Activated B cell treated with CpG ODN at 0.5 μM for 24 hours (primary cell): ENCODE data around the gene AMN. TPM values are rescaled to one million over a fixed set of nuclear protein-coding genes. Genes with fewer than 3 reads are reported as not detected.

Experiments
- ATAC-seq: fragments of 200-7000 bp; cut with Tn5 transposase; one replicate; pipeline ENCODE4 v1.10.0; 2021; ENCODE audit warnings: low read depth, mild to moderate bottlenecking, moderate library complexity
- CTCF ChIA-PET: fragments of 350-600 bp; sonication (Branson Sonifier 250); formaldehyde crosslinking; loops from one replicate; lab custom pipeline; 2021; ENCODE audit warnings: antibody characterized with exemption; lab: Charles Lee
- POLR2A ChIA-PET: fragments of 350-600 bp; sonication (Branson Sonifier 250); formaldehyde crosslinking; loops from one replicate; lab custom pipeline; 2021; ENCODE audit warnings: antibody characterized with exemption; lab: Charles Lee
- DNase-seq: peaks from one replicate; pipeline ENCODE4 v3.0.0; 2022
- H3K27ac Mint-ChIP-seq: one replicate; pipeline ENCODE4 v1.8.0; 2020; ENCODE audit warnings: mixed read lengths
- H3K27me3 Mint-ChIP-seq: one replicate; pipeline ENCODE4 v1.8.0; 2021; ENCODE audit warnings: mixed read lengths
- H3K36me3 Mint-ChIP-seq: one replicate; pipeline ENCODE4 v1.8.0; 2021; ENCODE audit warnings: low read depth, mixed read lengths
- H3K4me1 Mint-ChIP-seq: one replicate; pipeline ENCODE4 v1.8.0; 2021; ENCODE audit warnings: mixed read lengths
- H3K4me3 Mint-ChIP-seq: one replicate; pipeline ENCODE4 v1.8.0; 2020; ENCODE audit warnings: mild to moderate bottlenecking, mixed read lengths
- H3K9me3 Mint-ChIP-seq: one replicate; pipeline ENCODE4 v1.8.0; 2020; ENCODE audit warnings: mixed read lengths
- intact Hi-C: fragments of 100-400 bp; cut with micrococcal nuclease; formaldehyde crosslinking; loops from one replicate; pipeline ENCODE4 v1.15.1; 2024
- total RNA-seq: library from RNA; stranded (reverse); gene quantifications from 2 replicates; pipeline ENCODE4 v1.2.3, GENCODE V29; 2022
- TF ChIP-seq, protein P1 (sequence below): fragments of 200-600 bp; IDR thresholded peaks from one replicate; pipeline ENCODE4 v1.8.0; 2022; ENCODE audit warnings: antibody characterized with exemption, mild to moderate bottlenecking

AMN gene
- total RNA-seq, 1 donor from 2014 or later, result 4.4 TPM

DNA sequence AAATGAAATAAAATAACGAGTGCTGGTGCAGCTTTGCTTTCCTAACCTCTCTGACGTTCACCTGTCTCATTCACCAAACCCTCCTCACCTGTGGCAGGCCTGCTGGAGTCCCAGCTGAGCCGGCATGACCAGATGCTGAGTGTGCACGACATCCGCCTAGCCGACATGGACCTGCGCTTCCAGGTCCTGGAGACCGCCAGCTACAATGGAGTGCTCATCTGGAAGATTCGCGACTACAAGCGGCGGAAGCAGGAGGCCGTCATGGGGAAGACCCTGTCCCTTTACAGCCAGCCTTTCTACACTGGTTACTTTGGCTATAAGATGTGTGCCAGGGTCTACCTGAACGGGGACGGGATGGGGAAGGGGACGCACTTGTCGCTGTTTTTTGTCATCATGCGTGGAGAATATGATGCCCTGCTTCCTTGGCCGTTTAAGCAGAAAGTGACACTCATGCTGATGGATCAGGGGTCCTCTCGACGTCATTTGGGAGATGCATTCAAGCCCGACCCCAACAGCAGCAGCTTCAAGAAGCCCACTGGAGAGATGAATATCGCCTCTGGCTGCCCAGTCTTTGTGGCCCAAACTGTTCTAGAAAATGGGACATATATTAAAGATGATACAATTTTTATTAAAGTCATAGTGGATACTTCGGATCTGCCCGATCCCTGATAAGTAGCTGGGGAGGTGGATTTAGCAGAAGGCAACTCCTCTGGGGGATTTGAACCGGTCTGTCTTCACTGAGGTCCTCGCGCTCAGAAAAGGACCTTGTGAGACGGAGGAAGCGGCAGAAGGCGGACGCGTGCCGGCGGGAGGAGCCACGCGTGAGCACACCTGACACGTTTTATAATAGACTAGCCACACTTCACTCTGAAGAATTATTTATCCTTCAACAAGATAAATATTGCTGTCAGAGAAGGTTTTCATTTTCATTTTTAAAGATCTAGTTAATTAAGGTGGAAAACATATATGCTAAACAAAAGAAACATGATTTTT, 17.1 kb upstream of the AMN start:
- Mint-ChIP-seq H3K27ac (no peak overlapping the region), H3K9me3 (no peaks in the 10 kb centered on the region), H3K4me1 (peaks cover 49% of the 10 kb centered on the region), H3K4me3 (no peak overlapping the region), H3K36me3 (peaks cover 65% of the 10 kb centered on the region), H3K27me3 (no peaks in the 10 kb centered on the region)
- TF ChIP-seq, protein P1, sequence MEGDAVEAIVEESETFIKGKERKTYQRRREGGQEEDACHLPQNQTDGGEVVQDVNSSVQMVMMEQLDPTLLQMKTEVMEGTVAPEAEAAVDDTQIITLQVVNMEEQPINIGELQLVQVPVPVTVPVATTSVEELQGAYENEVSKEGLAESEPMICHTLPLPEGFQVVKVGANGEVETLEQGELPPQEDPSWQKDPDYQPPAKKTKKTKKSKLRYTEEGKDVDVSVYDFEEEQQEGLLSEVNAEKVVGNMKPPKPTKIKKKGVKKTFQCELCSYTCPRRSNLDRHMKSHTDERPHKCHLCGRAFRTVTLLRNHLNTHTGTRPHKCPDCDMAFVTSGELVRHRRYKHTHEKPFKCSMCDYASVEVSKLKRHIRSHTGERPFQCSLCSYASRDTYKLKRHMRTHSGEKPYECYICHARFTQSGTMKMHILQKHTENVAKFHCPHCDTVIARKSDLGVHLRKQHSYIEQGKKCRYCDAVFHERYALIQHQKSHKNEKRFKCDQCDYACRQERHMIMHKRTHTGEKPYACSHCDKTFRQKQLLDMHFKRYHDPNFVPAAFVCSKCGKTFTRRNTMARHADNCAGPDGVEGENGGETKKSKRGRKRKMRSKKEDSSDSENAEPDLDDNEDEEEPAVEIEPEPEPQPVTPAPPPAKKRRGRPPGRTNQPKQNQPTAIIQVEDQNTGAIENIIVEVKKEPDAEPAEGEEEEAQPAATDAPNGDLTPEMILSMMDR, result no peak
- intact Hi-C loops, result no loop called here
- ATAC-seq, result no peak
- ChIA-PET POLR2A (no interaction called here), CTCF (no interaction called here)
- no peak for DNase-seq

DNA sequence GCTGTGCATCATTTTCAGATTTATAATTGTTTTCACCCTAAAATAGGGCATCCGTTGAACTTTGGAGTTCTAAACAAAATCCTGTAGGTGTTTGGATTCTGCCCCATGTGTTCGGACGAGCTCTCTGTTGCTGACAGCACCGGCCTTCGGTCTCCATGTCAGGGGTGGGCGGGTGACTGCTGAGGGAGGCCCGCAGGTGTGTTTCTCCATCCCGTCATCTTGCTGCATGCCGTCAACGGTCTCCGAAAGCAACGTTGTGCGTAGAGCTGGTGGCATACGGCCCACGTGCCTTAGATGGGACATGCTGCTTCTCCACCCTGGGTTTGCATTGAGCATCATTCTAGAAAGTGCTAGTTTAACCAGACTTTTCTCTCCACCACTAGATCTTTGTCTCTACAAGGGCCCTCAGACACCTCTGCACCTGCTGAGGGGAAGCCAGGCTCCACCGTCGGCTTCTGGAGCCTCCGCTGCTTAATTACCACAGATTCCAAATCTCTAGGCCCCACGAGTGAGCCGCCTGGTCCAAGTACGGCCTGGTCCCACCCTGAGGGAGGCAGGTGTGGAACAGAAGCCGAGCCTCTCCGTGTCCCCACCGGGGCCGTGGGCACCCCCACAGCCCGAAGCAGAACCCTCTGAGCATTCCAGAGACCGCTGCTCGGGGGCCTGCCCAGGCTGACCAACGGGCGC, 15.7 kb upstream of the AMN start:
- Mint-ChIP-seq H3K4me3 (no peak overlapping the region), H3K27me3 (no peaks in the 10 kb centered on the region), H3K9me3 (no peaks in the 10 kb centered on the region), H3K36me3 (peaks cover 63% of the 10 kb centered on the region), H3K4me1 (peaks cover 36% of the 10 kb centered on the region), H3K27ac (no peak overlapping the region)
- POLR2A ChIA-PET, result interaction anchor here (0.6 kb wide), 1 partner anchor 131 kb away, joined by 3 read pairs; no protein-coding TSS in a partner anchor
- intact Hi-C loops, result no loop called here
- TF ChIP-seq, protein P1, result no peak
- DNase-seq (no peak), ATAC-seq (no peak)
- CTCF ChIA-PET, result no interaction called here

DNA sequence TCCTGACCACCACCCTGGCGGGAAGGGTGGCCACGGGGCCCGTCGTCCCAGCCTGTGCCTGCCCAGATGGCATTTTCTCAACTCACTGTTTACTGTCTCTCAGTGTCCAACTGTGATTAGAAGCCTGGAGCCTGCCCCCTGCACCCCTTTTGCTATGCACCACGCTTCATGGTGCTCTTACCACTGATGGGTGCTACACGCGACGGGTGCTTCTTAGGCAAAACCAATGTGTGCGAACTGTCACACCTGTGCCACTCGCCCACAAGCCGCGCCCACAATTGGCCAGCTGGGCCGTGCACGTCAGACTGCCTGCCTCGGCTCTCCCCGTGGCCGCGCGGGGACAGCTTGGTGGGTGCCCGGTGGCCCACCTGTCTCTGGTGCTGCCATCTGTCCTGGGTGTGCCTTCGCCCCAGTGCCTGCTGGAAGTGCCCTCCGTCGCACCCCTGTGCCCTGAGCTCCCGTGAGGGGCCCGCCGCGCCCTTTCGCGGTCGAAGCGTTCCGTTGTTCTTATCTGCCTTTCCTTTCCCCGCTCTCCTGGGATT, 15.1 kb upstream of the AMN start:
- H3K4me1 Mint-ChIP-seq, result peaks cover 30% of the 10 kb centered on the region
- H3K4me3 Mint-ChIP-seq, result no peak overlapping the region
- ChIA-PET POLR2A (no interaction called here), CTCF (no interaction called here)
- DNase-seq (no peak), ATAC-seq (peak; percentile 57)
- no peaks in the 10 kb centered on the region for H3K9me3 Mint-ChIP-seq
- TF ChIP-seq, protein P1, result no peak
- peaks cover 65% of the 10 kb centered on the region for H3K36me3 Mint-ChIP-seq
- no peaks in the 10 kb centered on the region for H3K27me3 Mint-ChIP-seq
- H3K27ac Mint-ChIP-seq, result no peak overlapping the region
- intact Hi-C loops, result no loop called here

DNA sequence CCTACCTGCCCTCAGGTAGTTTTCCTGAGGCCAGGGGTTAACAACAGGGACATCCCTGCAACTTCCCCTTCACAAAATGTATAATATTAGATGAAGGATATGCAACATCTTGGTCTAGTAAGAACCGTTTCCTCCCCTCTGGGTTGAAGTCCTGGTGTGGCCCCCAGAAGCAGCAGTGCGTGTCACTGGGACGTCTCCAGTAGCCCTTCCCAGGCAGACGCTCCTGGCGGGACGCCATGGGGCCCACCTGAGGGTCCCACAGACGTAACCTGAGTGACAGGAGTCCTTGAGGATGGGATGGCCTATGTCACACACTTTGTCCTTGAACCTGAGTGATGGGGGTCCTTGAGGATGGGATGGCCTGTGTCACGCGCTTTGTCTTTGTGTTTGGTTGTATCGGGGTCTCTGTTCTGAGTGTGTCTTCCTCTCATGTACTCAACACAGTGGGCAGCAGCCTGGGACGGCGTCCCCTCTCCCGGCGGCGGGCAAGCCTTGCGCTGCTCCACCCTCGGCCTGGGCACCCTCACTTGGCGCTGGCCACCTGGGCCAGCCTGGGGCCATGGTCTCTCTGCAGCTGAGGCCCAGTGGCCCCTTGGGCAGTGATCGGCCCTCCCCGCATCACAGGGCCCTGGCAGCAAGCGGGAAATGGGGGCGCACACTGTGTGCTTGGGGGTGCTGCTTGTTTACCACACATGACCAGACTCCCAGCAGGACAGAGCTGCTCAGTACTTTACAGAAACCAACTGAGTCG, 14.3 kb upstream of the AMN start:
- CTCF ChIA-PET, result no interaction called here
- no peak overlapping the region for H3K27ac Mint-ChIP-seq
- TF ChIP-seq, protein P1, result no peak
- H3K27me3 Mint-ChIP-seq, result no peaks in the 10 kb centered on the region
- no peak for DNase-seq
- no peak overlapping the region for H3K4me3 Mint-ChIP-seq
- ATAC-seq, result no peak
- POLR2A ChIA-PET, result no interaction called here
- intact Hi-C loops, result no loop called here
- H3K4me1 Mint-ChIP-seq, result peaks cover 25% of the 10 kb centered on the region
- peaks cover 61% of the 10 kb centered on the region for H3K36me3 Mint-ChIP-seq
- H3K9me3 Mint-ChIP-seq, result no peaks in the 10 kb centered on the region
